ENCODE data around the gene PSMD11. TPM values are rescaled to one million over a fixed set of nuclear protein-coding genes. Genes with fewer than 3 reads are reported as not detected.

Gene PSMD11
- total RNA-seq, 4 donors from 2014 or later: 37.3 to 48.9 (median 46.8) TPM

- H3K27me3 ChIP-seq: no peaks in the 10 kb centered on the region
- peak overlapping the region in 1 of 4 donors; percentile 30 for H3K27ac ChIP-seq
- no peaks in the 10 kb centered on the region for H3K36me3 ChIP-seq
- H3K9me3 ChIP-seq: no peaks in the 10 kb centered on the region
- TF ChIP-seq POLR2A (IDR thresholded peaks at IDR 0.05): no peak
- TF ChIP-seq CTCF (IDR thresholded peaks at IDR 0.05): no peak
- TF ChIP-seq EP300 (IDR thresholded peaks at IDR 0.05): no peak
- no peak for DNase-seq (ENCODE audit: low spot score in 2 of 2)
- H3K4me1 ChIP-seq: peaks cover 0 to 21% (median 10%) of the 10 kb centered on the region in 4 donors
- no peak overlapping the region for H3K4me3 ChIP-seq
- WGBS, 2 donors: 74 to 81% methylated on average over 4 of the region's 4 CpGs
Measured at GRCh38 chr17:32492264-32492589, 47.9 kb downstream of the PSMD11 start.

- no peak for DNase-seq (ENCODE audit: low spot score in 2 of 2)
- Histone ChIP-seq H3K9me3 (no peaks in the 10 kb centered on the region), H3K36me3 (no peaks in the 10 kb centered on the region), H3K27ac (peak overlapping the region in 1 of 4 donors; percentile 30), H3K4me1 (peaks cover 0 to 15% (median 8%) of the 10 kb centered on the region in 4 donors), H3K27me3 (no peaks in the 10 kb centered on the region), H3K4me3 (no peak overlapping the region)
- TF ChIP-seq POLR2A (IDR thresholded peaks at IDR 0.05) (no peak), CTCF (IDR thresholded peaks at IDR 0.05) (no peak), EP300 (IDR thresholded peaks at IDR 0.05) (no peak)
- 70 to 71% methylated on average over 7 of the region's 7 CpGs for WGBS, 2 donors
Measured at GRCh38 chr17:32492648-32493289, 48.5 kb downstream of the PSMD11 start.

GRCh38 chr17:32493571-32493970 is 49.3 kb downstream of the PSMD11 start:
- TF ChIP-seq POLR2A (IDR thresholded peaks at IDR 0.05) (no peak), EP300 (IDR thresholded peaks at IDR 0.05) (no peak), CTCF (IDR thresholded peaks at IDR 0.05) (no peak)
- whole genome bisulfite sequencing, 2 donors: 83 to 89% methylated on average over 15 of the region's 15 CpGs
- no peak overlapping the region for H3K27ac ChIP-seq
- no peak for DNase-seq (ENCODE audit: low spot score in 2 of 2)
- H3K4me1 ChIP-seq: peaks cover 0 to 13% (median 7%) of the 10 kb centered on the region in 4 donors
- no peaks in the 10 kb centered on the region for H3K36me3 ChIP-seq
- no peak overlapping the region for H3K4me3 ChIP-seq
- no peaks in the 10 kb centered on the region for H3K9me3 ChIP-seq
- no peaks in the 10 kb centered on the region for H3K27me3 ChIP-seq

GRCh38 chr17:32493976-32494513 is 49.7 kb downstream of the PSMD11 start:
- Histone ChIP-seq H3K27ac (no peak overlapping the region), H3K4me3 (no peak overlapping the region), H3K9me3 (no peaks in the 10 kb centered on the region), H3K27me3 (no peaks in the 10 kb centered on the region), H3K4me1 (peaks cover 0 to 13% (median 7%) of the 10 kb centered on the region in 4 donors), H3K36me3 (no peaks in the 10 kb centered on the region)
- TF ChIP-seq EP300 (IDR thresholded peaks at IDR 0.05) (no peak), POLR2A (IDR thresholded peaks at IDR 0.05) (no peak), CTCF (IDR thresholded peaks at IDR 0.05) (no peak)
- WGBS, 2 donors: 88 to 91% methylated on average over 9 to 10 of the region's 11 CpGs
- DNase-seq (ENCODE audit: low spot score in 2 of 2): no peak

- DNase-seq (ENCODE audit: low spot score in 2 of 2): no peak
- peaks cover 0 to 13% (median 7%) of the 10 kb centered on the region in 4 donors for H3K4me1 ChIP-seq
- no peaks in the 10 kb centered on the region for H3K9me3 ChIP-seq
- H3K36me3 ChIP-seq: no peaks in the 10 kb centered on the region
- H3K4me3 ChIP-seq: no peak overlapping the region
- no peaks in the 10 kb centered on the region for H3K27me3 ChIP-seq
- 85 to 87% methylated on average over 31 to 34 of the region's 34 CpGs for WGBS, 2 donors
- no peak overlapping the region for H3K27ac ChIP-seq
- no peak for TF ChIP-seq CTCF (IDR thresholded peaks at IDR 0.05)
Measured at GRCh38 chr17:32494621-32495358, 50.5 kb downstream of the PSMD11 start.
